Measurements from ENCODE around the gene SPRR2G. TPM values are rescaled to one million over a fixed set of nuclear protein-coding genes. Genes with fewer than 3 reads are reported as not detected.
"Not testable (repeated sequence)": the region's sequence is repeated elsewhere in the genome, so short reads cannot be mapped to it uniquely, and the experiment has no call there.

The SPRR2G gene
- total RNA-seq, 2 experiments from 2014 or later, result not detected

DNA sequence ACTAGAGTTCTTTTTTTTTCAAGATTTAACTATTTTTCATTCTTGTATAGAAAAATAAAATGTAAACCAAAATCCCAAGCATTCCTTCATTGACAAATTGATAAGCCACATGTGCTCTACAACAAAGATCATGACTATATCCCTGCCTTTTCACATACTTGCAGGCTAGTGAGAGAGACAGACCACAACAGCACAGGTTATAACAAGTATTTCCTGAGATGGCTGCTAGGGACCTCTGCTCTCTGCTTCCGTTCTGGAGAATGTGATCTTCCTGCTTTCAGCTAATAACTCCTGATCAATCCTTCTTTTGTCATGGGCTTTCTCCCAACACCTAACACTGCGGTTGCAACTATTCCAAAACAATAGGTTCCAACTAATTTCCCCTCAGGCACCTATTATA is 23.4 kb downstream of the SPRR2G start:
- peaks cover 8% of the 10 kb centered on the region for H3K9me3 Mint-ChIP-seq
- intact Hi-C loops (cut with DNase I, micrococcal nuclease), result no loop called here
- ChIA-PET CTCF (no interaction called here), POLR2A (no interaction called here)
- DNase-seq (no peak), ATAC-seq (ENCODE audit: poor library complexity) (no peak)
- H3K4me3 ChIP-seq (ENCODE audit: low read length), result no peak overlapping the region
- H3K27ac ChIP-seq (ENCODE audit: low read depth in 1 of 2, low read length in 2 of 2), result no peak overlapping the region
- no peaks in the 10 kb centered on the region for H3K4me1 ChIP-seq (ENCODE audit: insufficient read depth, low read length)
- H3K9me3 ChIP-seq (ENCODE audit: control insufficient read depth in 1 of 2, insufficient read depth in 1 of 2, low read length in 2 of 2), result peaks cover 4 to 6% of the 10 kb centered on the region in 2 experiments
- no peaks in the 10 kb centered on the region for H3K4me1 Mint-ChIP-seq (ENCODE audit: low read depth)
- H3K27ac Mint-ChIP-seq, result no peak overlapping the region
- no peak overlapping the region for H3K4me3 Mint-ChIP-seq
- H3K27me3 Mint-ChIP-seq, result peaks cover 26% of the 10 kb centered on the region
- no peaks in the 10 kb centered on the region for H3K36me3 ChIP-seq (ENCODE audit: insufficient read depth, low read length)
- H3K36me3 Mint-ChIP-seq (ENCODE audit: low read depth), result no peaks in the 10 kb centered on the region
- H3K27me3 ChIP-seq (ENCODE audit: control insufficient read depth in 1 of 2, insufficient read depth in 2 of 2, low read length in 2 of 2), result peaks cover 3 to 23% of the 10 kb centered on the region in 2 experiments
- TF ChIP-seq, protein P1, sequence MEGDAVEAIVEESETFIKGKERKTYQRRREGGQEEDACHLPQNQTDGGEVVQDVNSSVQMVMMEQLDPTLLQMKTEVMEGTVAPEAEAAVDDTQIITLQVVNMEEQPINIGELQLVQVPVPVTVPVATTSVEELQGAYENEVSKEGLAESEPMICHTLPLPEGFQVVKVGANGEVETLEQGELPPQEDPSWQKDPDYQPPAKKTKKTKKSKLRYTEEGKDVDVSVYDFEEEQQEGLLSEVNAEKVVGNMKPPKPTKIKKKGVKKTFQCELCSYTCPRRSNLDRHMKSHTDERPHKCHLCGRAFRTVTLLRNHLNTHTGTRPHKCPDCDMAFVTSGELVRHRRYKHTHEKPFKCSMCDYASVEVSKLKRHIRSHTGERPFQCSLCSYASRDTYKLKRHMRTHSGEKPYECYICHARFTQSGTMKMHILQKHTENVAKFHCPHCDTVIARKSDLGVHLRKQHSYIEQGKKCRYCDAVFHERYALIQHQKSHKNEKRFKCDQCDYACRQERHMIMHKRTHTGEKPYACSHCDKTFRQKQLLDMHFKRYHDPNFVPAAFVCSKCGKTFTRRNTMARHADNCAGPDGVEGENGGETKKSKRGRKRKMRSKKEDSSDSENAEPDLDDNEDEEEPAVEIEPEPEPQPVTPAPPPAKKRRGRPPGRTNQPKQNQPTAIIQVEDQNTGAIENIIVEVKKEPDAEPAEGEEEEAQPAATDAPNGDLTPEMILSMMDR (IDR thresholded peaks at IDR 0.05), result no peak

DNA sequence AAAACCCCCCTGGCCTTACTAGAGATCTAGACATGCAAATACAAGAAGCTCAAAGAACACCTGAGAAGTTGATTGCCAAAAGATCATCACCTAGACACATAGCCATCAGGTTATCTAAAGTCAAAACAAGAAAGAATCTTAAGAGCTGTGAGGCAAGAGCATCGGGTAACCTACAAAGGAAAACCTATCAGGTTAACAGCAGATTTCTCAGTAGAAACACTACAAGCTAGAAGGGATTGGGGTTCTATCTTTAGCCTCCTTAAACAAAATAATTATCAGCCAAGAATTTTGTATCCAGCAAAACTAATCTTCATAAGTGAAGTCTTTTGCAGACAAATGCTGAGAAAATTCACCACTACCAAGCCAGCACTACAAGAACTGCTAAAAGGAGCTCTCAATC is 25.2 kb downstream of the SPRR2G start:
- Histone ChIP-seq H3K4me3 (ENCODE audit: low read length) (no peak overlapping the region), H3K9me3 (ENCODE audit: control insufficient read depth in 1 of 2, insufficient read depth in 1 of 2, low read length in 2 of 2) (peaks cover 4 to 6% of the 10 kb centered on the region in 2 experiments), H3K4me1 (ENCODE audit: insufficient read depth, low read length) (no peaks in the 10 kb centered on the region), H3K27me3 (ENCODE audit: control insufficient read depth in 1 of 2, insufficient read depth in 2 of 2, low read length in 2 of 2) (peaks cover 3 to 8% of the 10 kb centered on the region in 2 experiments), H3K36me3 (ENCODE audit: insufficient read depth, low read length) (no peaks in the 10 kb centered on the region), H3K27ac (ENCODE audit: low read depth in 1 of 2, low read length in 2 of 2) (no peak overlapping the region)
- Mint-ChIP-seq H3K27ac (no peak overlapping the region), H3K36me3 (ENCODE audit: low read depth) (no peaks in the 10 kb centered on the region), H3K9me3 (peaks cover 8% of the 10 kb centered on the region), H3K4me3 (no peak overlapping the region), H3K27me3 (peaks cover 18% of the 10 kb centered on the region), H3K4me1 (ENCODE audit: low read depth) (no peaks in the 10 kb centered on the region)
- DNase-seq (no peak), ATAC-seq (ENCODE audit: poor library complexity) (no peak)
- POLR2A ChIA-PET, result no interaction called here
- TF ChIP-seq, protein P1 (IDR thresholded peaks at IDR 0.05), result no peak
- CTCF ChIA-PET, result no interaction called here
- intact Hi-C loops (cut with DNase I, micrococcal nuclease), result no loop called here

DNA sequence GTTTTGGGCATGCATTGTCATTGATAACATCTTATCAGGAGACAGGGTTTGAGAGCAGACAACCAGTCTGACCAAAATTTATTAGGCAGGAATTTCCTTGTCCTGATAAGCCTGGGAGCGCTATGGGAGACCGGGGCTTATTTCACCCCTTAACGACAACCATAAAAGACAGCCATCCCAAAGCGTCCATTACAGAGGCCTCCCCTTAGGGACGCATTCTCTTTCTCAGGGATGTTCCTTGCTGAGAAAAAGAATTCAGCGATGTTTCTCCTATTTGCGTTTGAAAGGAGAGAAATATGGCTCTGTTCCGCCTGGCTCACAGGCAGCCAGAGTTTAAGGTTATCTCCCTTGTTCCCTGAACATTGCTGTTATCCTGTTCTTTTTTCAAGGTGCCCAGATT is 26.9 kb downstream of the SPRR2G start:
- H3K4me3 ChIP-seq (ENCODE audit: low read length); H3K4me1 Mint-ChIP-seq (ENCODE audit: low read depth); intact Hi-C loops (cut with DNase I, micrococcal nuclease); H3K27me3 ChIP-seq (ENCODE audit: control insufficient read depth in 1 of 2, insufficient read depth in 2 of 2, low read length in 2 of 2); ATAC-seq (ENCODE audit: poor library complexity); H3K4me1 ChIP-seq (ENCODE audit: insufficient read depth, low read length); H3K27ac Mint-ChIP-seq; H3K36me3 ChIP-seq (ENCODE audit: insufficient read depth, low read length); H3K4me3 Mint-ChIP-seq; H3K9me3 ChIP-seq (ENCODE audit: control insufficient read depth in 1 of 2, insufficient read depth in 1 of 2, low read length in 2 of 2); H3K9me3 Mint-ChIP-seq; H3K27ac ChIP-seq (ENCODE audit: low read depth in 1 of 2, low read length in 2 of 2); DNase-seq; CTCF ChIA-PET; POLR2A ChIA-PET; H3K36me3 Mint-ChIP-seq (ENCODE audit: low read depth): not testable (repeated sequence)
- peaks cover 14% of the 10 kb centered on the region for H3K27me3 Mint-ChIP-seq

DNA sequence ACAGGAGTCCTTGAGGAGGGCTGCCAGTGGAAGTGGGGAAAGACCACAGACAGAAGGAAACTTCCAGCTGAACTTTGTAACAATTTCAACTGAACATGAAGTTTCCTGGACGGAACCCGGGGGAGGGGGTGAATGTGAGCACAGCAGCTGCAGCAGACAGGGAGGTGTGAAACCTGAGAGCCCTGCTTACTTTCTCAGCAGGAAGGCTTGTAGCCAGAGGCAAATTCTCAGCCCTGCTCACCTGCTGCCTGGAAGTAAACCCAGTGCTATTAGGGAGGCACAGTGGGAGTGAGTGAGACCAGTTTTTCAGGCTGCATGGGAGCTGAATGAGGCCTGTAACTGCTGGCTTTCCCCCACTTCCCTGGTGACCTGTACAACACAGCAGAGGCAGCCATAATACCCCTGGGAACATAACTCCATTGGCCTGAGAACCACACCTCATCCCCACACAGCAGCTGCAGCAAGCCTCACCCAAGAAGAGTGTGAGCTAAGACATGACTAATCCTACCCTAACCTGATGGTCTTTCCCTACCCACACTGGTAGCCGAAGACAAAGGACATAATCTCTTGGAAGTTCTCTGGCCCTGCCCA is 27.8 kb downstream of the SPRR2G start:
- no peak overlapping the region for H3K27ac Mint-ChIP-seq
- H3K36me3 Mint-ChIP-seq (ENCODE audit: low read depth), result no peaks in the 10 kb centered on the region
- Histone ChIP-seq H3K27ac (ENCODE audit: low read depth in 1 of 2, low read length in 2 of 2) (no peak overlapping the region), H3K36me3 (ENCODE audit: insufficient read depth, low read length) (no peaks in the 10 kb centered on the region), H3K4me1 (ENCODE audit: insufficient read depth, low read length) (no peaks in the 10 kb centered on the region), H3K9me3 (ENCODE audit: control insufficient read depth in 1 of 2, insufficient read depth in 1 of 2, low read length in 2 of 2) (peaks cover 4 to 6% of the 10 kb centered on the region in 2 experiments), H3K27me3 (ENCODE audit: control insufficient read depth in 1 of 2, insufficient read depth in 2 of 2, low read length in 2 of 2) (peaks cover 6 to 8% of the 10 kb centered on the region in 2 experiments), H3K4me3 (ENCODE audit: low read length) (no peak overlapping the region)
- H3K4me3 Mint-ChIP-seq, result no peak overlapping the region
- no peaks in the 10 kb centered on the region for H3K4me1 Mint-ChIP-seq (ENCODE audit: low read depth)
- H3K27me3 Mint-ChIP-seq, result peaks cover 19% of the 10 kb centered on the region
- ATAC-seq (ENCODE audit: poor library complexity), result no peak
- TF ChIP-seq, protein P1 (IDR thresholded peaks at IDR 0.05), result no peak
- POLR2A ChIA-PET, result no interaction called here
- no peak for DNase-seq
- CTCF ChIA-PET, result interaction anchor here (0.7 kb wide), 1 partner anchor 278 kb away, joined by 3 read pairs; no protein-coding TSS in a partner anchor
- intact Hi-C loops (cut with DNase I, micrococcal nuclease), result no loop called here
- peaks cover 8% of the 10 kb centered on the region for H3K9me3 Mint-ChIP-seq

Data from CD4-positive, alpha-beta T cell (primary cell).